Measurements from ENCODE around the gene RILPL1.
"Not testable (repeated sequence)": the region's sequence is repeated elsewhere in the genome, so short reads cannot be mapped to it uniquely, and the experiment has no call there.

- TF ChIP-seq POLR2AphosphoS5 (IDR thresholded peaks at IDR 0.05; ENCODE audit: borderline replicate concordance, low read depth, low read length); FOXP2 (optimal IDR thresholded peaks at IDR 0.05; ENCODE audit: control extremely low read depth, extremely low read length, insufficient read depth): not testable (repeated sequence)
Measured at GRCh38 chr12:123554843-123555242, 21.3 kb upstream of the RILPL1 start.
